Naive thymus-derived CD4-positive, alpha-beta T cell (primary cell): Measurements from ENCODE around the gene LRFN2. TPM values are rescaled to one million over a fixed set of nuclear protein-coding genes. Genes with fewer than 3 reads are reported as not detected.

Source experiments
- ATAC-seq: fragments of 150-1000 bp; cut with Tn5 transposase; 2 replicates; pipeline ENCODE4 v1.10.0; 2021; ENCODE audit warnings: mild to moderate bottlenecking, moderate library complexity
- CTCF ChIA-PET: fragments of 350-600 bp; sonication (Branson Sonifier 250); formaldehyde crosslinking; loops from one replicate; lab custom pipeline; 2021; ENCODE audit warnings: antibody characterized with exemption; lab: Charles Lee
- POLR2A ChIA-PET: fragments of 350-600 bp; sonication (Branson Sonifier 250); formaldehyde crosslinking; loops from one replicate; lab custom pipeline; 2021; ENCODE audit warnings: antibody characterized with exemption, inconsistent platforms; lab: Charles Lee
- DNase-seq, 9 donors: peaks; one replicate each; pipeline versions ENCODE4 v3.0.0 to v3.0.0-alpha.2; 2020 to 2022; ENCODE audit warnings: mixed read lengths in 1 of 9
- H3K27ac ChIP-seq: one replicate; pipeline ENCODE4 v1.7.0; 2013; ENCODE audit warnings: mild to moderate bottlenecking, low read depth, low read length, moderate library complexity
- H3K27me3 ChIP-seq, 2 donors: one replicate each; pipeline ENCODE4 v1.7.0; 2013; ENCODE audit warnings: low read length in 2 of 2, mild to moderate bottlenecking in 2 of 2, moderate library complexity in 2 of 2; ENCODE audit not compliant: control insufficient read depth in 2 of 2, insufficient read depth in 2 of 2
- H3K36me3 ChIP-seq, 3 experiments: 1 replicate in 2 of 3; 2 replicates in 1 of 3; pipeline ENCODE4 v1.7.0; 2013; ENCODE audit warnings: low read length in 3 of 3, mild to moderate bottlenecking in 3 of 3, moderate library complexity in 1 of 3; ENCODE audit not compliant: insufficient read depth in 3 of 3, control insufficient read depth in 2 of 3
- H3K4me1 ChIP-seq, 2 donors: one replicate each; pipeline ENCODE4 v1.7.0; 2013; ENCODE audit warnings: low read length in 2 of 2, mild to moderate bottlenecking in 2 of 2, moderate library complexity in 1 of 2; ENCODE audit not compliant: control insufficient read depth in 2 of 2, insufficient read depth in 2 of 2
- H3K4me3 ChIP-seq: 2 replicates; pipeline ENCODE4 v1.7.0; 2013; ENCODE audit warnings: mild to moderate bottlenecking, low read length
- H3K9me3 ChIP-seq, 3 experiments: 1 replicate in 2 of 3; 2 replicates in 1 of 3; pipeline ENCODE4 v1.7.0; 2013; ENCODE audit warnings: low read length in 3 of 3; ENCODE audit not compliant: control insufficient read depth in 2 of 3
- H3K27ac Mint-ChIP-seq, 9 donors: one replicate each; pipeline ENCODE4 v1.8.0; 2020 to 2022; ENCODE audit warnings: mixed read lengths in 9 of 9, mild to moderate bottlenecking in 8 of 9, moderate library complexity in 5 of 9, inconsistent platforms in 2 of 9
- H3K27me3 Mint-ChIP-seq, 5 donors: one replicate each; pipeline ENCODE4 v1.8.0; 2021 to 2022; ENCODE audit warnings: mixed read lengths in 5 of 5, mild to moderate bottlenecking in 1 of 5
- H3K36me3 Mint-ChIP-seq, 5 donors: one replicate each; pipeline ENCODE4 v1.8.0; 2020 to 2022; ENCODE audit warnings: mixed read lengths in 5 of 5, mild to moderate bottlenecking in 3 of 5, inconsistent platforms in 1 of 5
- H3K4me1 Mint-ChIP-seq, 7 donors: one replicate each; pipeline ENCODE4 v1.8.0; 2020 to 2022; ENCODE audit warnings: mixed read lengths in 7 of 7, mild to moderate bottlenecking in 3 of 7, inconsistent platforms in 1 of 7
- H3K4me3 Mint-ChIP-seq, 10 donors: one replicate each; pipeline ENCODE4 v1.8.0; 2020 to 2022; ENCODE audit warnings: mild to moderate bottlenecking in 10 of 10, mixed read lengths in 10 of 10, moderate library complexity in 6 of 10, inconsistent platforms in 2 of 10
- H3K9me3 Mint-ChIP-seq, 11 donors: one replicate each; pipeline ENCODE4 v1.8.0; 2020 to 2022; ENCODE audit warnings: mixed read lengths in 11 of 11, mild to moderate bottlenecking in 4 of 11, inconsistent platforms in 1 of 11, moderate library complexity in 1 of 11
- intact Hi-C, 2 donors: fragments of 100-400 bp; cut with micrococcal nuclease; formaldehyde crosslinking; loops; one replicate each; pipeline ENCODE4 v1.15.1; 2023
- polyA plus RNA-seq, 2 donors: library from polyadenylated mRNA; unstranded; fragments of 300-500 nt; fragmentation: Illumina TruSeq; gene quantifications; one replicate each; pipeline ENCODE4 v1.2.3, GENCODE V29; 2021
- total RNA-seq, 6 experiments: library from RNA in 5 of 6; stranded (reverse) in 5 of 6; gene quantifications; 1 replicate in 5 of 6; 2 replicates in 1 of 6; pipeline ENCODE4 v1.2.3 and lab custom pipeline; 2021 to 2026

The LRFN2 gene
- total and polyA plus RNA-seq, 7 experiments from 2014 or later: 0.13 to 4.6 (median 0.43) TPM; not detected in 2

DNA sequence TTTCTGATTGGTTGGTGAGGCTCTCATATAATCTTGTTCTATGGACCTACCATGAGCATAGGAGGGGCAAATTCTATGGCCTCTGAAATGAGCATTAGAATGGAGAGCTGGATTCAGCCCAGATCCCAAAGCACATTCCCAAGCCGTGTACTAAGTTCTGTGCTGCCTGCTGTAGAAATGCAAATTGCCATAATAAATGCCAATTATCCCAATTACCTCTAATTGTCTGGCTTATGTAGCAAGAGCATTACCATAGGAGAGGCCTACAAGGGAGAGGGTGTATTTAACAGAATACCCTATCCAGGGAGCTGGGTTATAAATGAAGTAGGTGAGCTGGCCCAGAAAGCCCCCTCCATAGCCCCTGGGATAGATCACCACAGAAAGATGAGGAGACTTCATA is 126.8 kb downstream of the LRFN2 start:
- peaks cover 0 to 2% (median 0%) of the 10 kb centered on the region in 11 donors for H3K9me3 Mint-ChIP-seq
- ATAC-seq (no peak), DNase-seq (no peak)
- H3K36me3 ChIP-seq: no peaks in the 10 kb centered on the region
- peaks cover 0 to 43% (median 4%) of the 10 kb centered on the region in 5 donors for H3K27me3 Mint-ChIP-seq
- intact Hi-C loops: no loop called here
- no peaks in the 10 kb centered on the region for H3K4me1 Mint-ChIP-seq
- no peaks in the 10 kb centered on the region for H3K4me1 ChIP-seq
- H3K27ac Mint-ChIP-seq: no peak overlapping the region
- no peak overlapping the region for H3K4me3 ChIP-seq
- H3K4me3 Mint-ChIP-seq: no peak overlapping the region
- no peaks in the 10 kb centered on the region for H3K9me3 ChIP-seq
- POLR2A ChIA-PET: no interaction called here
- no peaks in the 10 kb centered on the region for H3K27me3 ChIP-seq
- peaks cover 0 to 4% (median 0%) of the 10 kb centered on the region in 5 donors for H3K36me3 Mint-ChIP-seq
- H3K27ac ChIP-seq: no peak overlapping the region
- CTCF ChIA-PET: no interaction called here

DNA sequence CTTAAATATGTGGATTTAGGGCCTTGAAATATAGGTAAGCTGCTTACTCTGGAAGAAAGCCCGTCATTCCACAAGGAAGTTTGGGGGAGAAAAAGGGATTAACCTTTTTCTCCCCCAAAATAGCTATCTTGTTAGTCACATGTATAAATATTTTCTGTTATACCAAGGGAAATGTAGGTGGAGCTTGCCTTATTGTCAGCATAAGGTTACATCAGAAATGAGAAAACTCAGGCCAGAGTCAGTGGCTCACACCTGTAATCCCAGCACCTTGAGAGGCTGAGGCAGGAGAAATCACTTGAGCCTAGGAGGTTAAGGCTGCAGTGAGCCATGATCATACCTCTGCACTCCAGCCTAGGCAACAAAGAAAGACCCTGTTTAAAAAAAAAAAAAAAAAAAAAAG is 129.9 kb downstream of the LRFN2 start:
- Mint-ChIP-seq H3K9me3 (peaks cover 0 to 1% (median 0%) of the 10 kb centered on the region in 11 donors), H3K4me1 (no peaks in the 10 kb centered on the region), H3K4me3 (no peak overlapping the region), H3K27ac (peak overlapping the region in 1 of 9 donors; percentile 19), H3K36me3 (no peaks in the 10 kb centered on the region), H3K27me3 (peaks cover 0 to 39% (median 0%) of the 10 kb centered on the region in 5 donors)
- ATAC-seq: no peak
- CTCF ChIA-PET: no interaction called here
- H3K27me3 ChIP-seq: no peaks in the 10 kb centered on the region
- no peaks in the 10 kb centered on the region for H3K36me3 ChIP-seq
- no peak overlapping the region for H3K4me3 ChIP-seq
- POLR2A ChIA-PET: interaction anchor here (1.1 kb wide), 1 partner anchor 8 kb away, joined by 4 read pairs; no protein-coding TSS in a partner anchor
- H3K4me1 ChIP-seq: no peaks in the 10 kb centered on the region
- no peak for DNase-seq
- H3K27ac ChIP-seq: no peak overlapping the region
- intact Hi-C loops: no loop called here
- H3K9me3 ChIP-seq: no peaks in the 10 kb centered on the region

DNA sequence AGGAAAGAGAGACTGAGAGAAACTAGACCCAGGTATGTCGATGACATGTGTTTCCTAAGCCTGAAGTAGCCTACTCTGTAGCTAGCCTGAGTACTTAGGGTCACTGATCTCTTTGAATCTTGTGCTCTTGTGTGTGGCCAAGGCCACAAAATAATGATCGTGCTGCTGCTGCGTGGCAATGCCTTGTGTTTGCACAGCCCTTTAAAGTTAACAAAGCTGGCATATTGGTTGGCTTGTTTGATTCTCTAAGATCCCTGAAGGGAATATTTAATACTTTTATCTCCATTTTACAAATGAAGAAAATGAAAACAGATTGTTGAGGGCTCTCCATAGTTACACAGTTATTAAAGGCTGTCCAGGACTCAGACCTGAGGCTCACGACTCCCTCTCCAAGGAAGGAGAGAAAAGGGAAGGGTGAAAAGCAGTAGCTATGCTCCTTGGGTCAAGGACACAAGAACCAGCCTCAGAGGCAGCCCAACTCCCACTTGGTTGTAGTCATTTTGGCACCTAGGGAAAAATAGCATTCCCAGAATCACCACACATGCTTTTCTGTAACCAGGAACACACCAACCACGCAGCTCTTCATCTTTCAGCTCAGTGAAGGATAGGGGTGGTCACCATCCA is 130.7 kb downstream of the LRFN2 start:
- Histone ChIP-seq H3K4me1 (no peaks in the 10 kb centered on the region), H3K27me3 (no peaks in the 10 kb centered on the region), H3K27ac (no peak overlapping the region), H3K9me3 (no peaks in the 10 kb centered on the region), H3K4me3 (no peak overlapping the region), H3K36me3 (no peaks in the 10 kb centered on the region)
- intact Hi-C loops: no loop called here
- H3K27me3 Mint-ChIP-seq: peaks cover 0 to 43% (median 0%) of the 10 kb centered on the region in 5 donors
- no peaks in the 10 kb centered on the region for H3K36me3 Mint-ChIP-seq
- CTCF ChIA-PET: no interaction called here
- H3K9me3 Mint-ChIP-seq: peaks cover 0 to 1% (median 0%) of the 10 kb centered on the region in 11 donors
- H3K4me1 Mint-ChIP-seq: no peaks in the 10 kb centered on the region
- no peak for ATAC-seq
- peak overlapping the region in 1 of 9 donors; percentile 19 for H3K27ac Mint-ChIP-seq
- no peak for DNase-seq
- POLR2A ChIA-PET: interaction anchor here (1.1 kb wide), 1 partner anchor 9 kb away, joined by 4 read pairs; no protein-coding TSS in a partner anchor
- H3K4me3 Mint-ChIP-seq: no peak overlapping the region

DNA sequence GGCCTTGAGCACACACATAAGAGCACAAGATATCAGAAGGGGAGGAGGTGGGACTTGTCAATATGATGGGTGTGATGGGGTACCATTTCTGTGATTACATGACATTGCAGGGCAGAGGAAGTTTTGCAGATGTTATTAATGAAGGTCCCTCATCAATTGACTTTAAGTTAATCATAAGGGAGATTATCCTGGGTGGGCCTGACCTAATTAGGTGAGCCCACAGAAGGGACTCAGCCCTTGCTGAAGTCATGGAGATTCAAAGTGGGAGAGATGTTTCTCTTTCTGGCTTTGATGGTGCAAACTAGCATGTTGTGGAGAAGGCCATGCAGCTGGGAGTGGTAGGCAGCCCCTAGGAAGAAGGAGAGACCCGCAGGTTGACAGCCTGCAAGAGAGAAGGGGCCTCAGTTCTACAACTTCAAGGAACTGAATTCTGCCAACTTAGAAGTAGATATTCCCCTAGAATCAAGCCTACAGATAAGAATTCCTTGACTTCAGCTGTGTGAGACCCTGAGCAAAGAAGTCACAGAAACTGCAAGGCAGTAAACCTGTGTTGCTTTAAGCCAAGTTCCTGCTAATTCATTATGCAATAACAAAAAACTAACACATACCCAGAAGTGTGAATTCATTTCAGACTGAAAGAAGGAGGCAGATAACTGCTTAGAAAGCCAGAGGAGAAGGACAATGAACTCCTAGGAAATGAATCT is 131.3 kb downstream of the LRFN2 start:
- intact Hi-C loops: no loop called here
- ATAC-seq (peak; percentile 37), DNase-seq (no peak)
- Mint-ChIP-seq H3K9me3 (peaks cover 0 to 1% (median 0%) of the 10 kb centered on the region in 11 donors), H3K27me3 (peaks cover 0 to 45% (median 0%) of the 10 kb centered on the region in 5 donors), H3K36me3 (no peaks in the 10 kb centered on the region), H3K27ac (peak overlapping the region in 1 of 9 donors; percentile 23), H3K4me3 (no peak overlapping the region), H3K4me1 (no peaks in the 10 kb centered on the region)
- no peaks in the 10 kb centered on the region for H3K9me3 ChIP-seq
- ChIA-PET CTCF (no interaction called here), POLR2A (interaction anchor here (1.1 kb wide), 1 partner anchor 9 kb away, joined by 4 read pairs; no protein-coding TSS in a partner anchor)
- no peaks in the 10 kb centered on the region for H3K4me1 ChIP-seq
- H3K36me3 ChIP-seq: no peaks in the 10 kb centered on the region
- no peak overlapping the region for H3K27ac ChIP-seq
- no peak overlapping the region for H3K4me3 ChIP-seq
- H3K27me3 ChIP-seq: no peaks in the 10 kb centered on the region

DNA sequence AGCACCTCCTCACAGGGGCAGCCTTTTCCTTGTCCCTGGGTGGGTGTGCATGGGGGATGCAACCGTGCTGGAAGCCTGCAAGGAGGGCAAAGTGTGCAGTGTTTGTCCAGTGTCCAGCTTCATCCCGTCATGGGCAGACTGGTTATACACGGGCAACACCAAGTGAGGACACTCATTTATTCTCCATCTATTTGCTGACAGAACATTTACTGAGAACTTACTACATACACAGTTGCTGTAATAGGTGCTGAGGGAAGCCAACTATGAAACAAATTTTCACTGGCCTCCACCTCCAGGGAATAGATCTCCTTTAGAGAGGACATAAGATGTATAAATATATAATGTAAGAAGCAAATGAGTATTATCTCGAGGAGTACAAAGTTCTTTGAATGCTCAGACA is 136.7 kb downstream of the LRFN2 start:
- H3K27me3 ChIP-seq: no peaks in the 10 kb centered on the region
- no peak overlapping the region for H3K4me3 ChIP-seq
- POLR2A ChIA-PET: no interaction called here
- Mint-ChIP-seq H3K27ac (no peak overlapping the region), H3K9me3 (no peaks in the 10 kb centered on the region), H3K36me3 (no peaks in the 10 kb centered on the region), H3K4me3 (no peak overlapping the region), H3K4me1 (peaks cover 0 to 6% (median 0%) of the 10 kb centered on the region in 7 donors), H3K27me3 (peaks cover 0 to 47% (median 14%) of the 10 kb centered on the region in 5 donors)
- no peak for ATAC-seq
- CTCF ChIA-PET: interaction anchor here (0.7 kb wide), 1 partner anchor 13 kb away, joined by 3 read pairs; no protein-coding TSS in a partner anchor
- intact Hi-C loops: no loop called here
- H3K4me1 ChIP-seq: no peaks in the 10 kb centered on the region
- no peak overlapping the region for H3K27ac ChIP-seq
- DNase-seq: no peak
- no peaks in the 10 kb centered on the region for H3K9me3 ChIP-seq
- H3K36me3 ChIP-seq: no peaks in the 10 kb centered on the region

DNA sequence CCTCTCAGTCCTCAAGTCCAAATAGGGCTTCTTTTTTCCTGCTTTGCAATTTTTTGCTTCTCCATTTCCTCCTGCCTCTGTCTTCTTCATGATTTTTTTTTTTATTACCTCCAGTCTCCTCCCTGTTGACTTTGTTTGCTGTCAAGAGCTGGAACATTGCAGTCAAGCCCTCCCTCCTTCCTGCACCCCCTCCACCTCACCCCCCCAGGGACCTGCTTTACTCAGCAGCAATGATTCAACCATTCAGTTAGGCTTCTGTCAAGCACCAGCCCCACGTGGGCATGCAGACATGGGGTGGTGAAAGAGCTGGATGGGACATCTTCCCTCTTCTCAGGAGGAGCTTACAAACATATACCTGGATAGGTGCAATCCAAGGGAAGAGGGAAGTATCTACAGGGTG is 142.4 kb downstream of the LRFN2 start:
- intact Hi-C loops: loop anchor here in 1 of 2 donors (5.0 kb wide), 1 partner anchor 118 kb away; no protein-coding TSS in a partner anchor

More for the DNA sequence above, 142.4 kb downstream of the LRFN2 start:
- Mint-ChIP-seq H3K27me3 (peaks cover 0 to 24% (median 14%) of the 10 kb centered on the region in 5 donors), H3K9me3 (no peaks in the 10 kb centered on the region), H3K4me1 (peaks cover 0 to 23% (median 0%) of the 10 kb centered on the region in 7 donors), H3K36me3 (no peaks in the 10 kb centered on the region), H3K27ac (no peak overlapping the region), H3K4me3 (no peak overlapping the region)
- POLR2A ChIA-PET: no interaction called here
- Histone ChIP-seq H3K27ac (no peak overlapping the region), H3K4me1 (peaks cover 0 to 5% of the 10 kb centered on the region in 2 donors), H3K9me3 (no peaks in the 10 kb centered on the region), H3K36me3 (no peaks in the 10 kb centered on the region), H3K27me3 (no peaks in the 10 kb centered on the region), H3K4me3 (no peak overlapping the region)
- DNase-seq (no peak), ATAC-seq (no peak)
- CTCF ChIA-PET: no interaction called here
